ENCODE measurements around the gene SLC16A7. TPM values are rescaled to one million over a fixed set of nuclear protein-coding genes. Genes with fewer than 3 reads are reported as not detected.
"Not testable (repeated sequence)": the region's sequence is repeated elsewhere in the genome, so short reads cannot be mapped to it uniquely, and the experiment has no call there.

SLC16A7 gene
- 6.2 TPM for polyA plus RNA-seq (2013, experiment 1 of 2; ENCODE audit: insufficient read length)
- polyA plus RNA-seq (2013, experiment 2 of 2; ENCODE audit: insufficient read length) = 12.0 TPM

DNA sequence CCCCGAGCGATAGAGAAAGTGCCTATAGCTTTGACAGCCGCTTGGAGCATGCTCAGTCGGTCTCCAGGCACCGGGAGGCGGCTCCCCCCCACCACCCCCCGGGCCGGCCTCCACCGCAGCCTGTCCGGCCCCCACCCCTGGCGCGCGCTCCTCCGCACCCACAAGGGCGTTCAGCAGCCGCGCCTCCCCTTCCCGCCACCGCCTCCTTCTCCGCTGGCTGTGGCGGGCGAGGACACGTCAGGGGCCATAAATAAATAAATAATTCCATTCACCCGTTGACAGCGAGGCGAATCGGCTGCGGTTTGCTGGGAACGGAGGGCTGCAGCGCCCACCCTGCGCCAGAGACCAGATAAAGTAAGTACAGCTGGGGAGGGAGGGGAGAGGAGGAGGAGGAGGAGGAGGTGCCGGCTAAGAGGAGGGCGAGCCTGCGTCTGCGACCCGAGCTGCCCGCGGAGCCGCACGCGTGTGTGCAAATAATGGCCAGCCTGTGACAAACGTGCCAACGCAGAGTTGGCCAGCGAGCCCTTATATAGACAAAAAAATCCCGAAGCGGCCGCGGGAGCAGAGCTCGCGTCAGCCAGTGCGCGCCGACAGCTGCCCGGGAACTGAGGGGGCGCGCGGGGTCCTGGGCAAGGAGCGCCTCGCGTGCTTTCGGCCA is at the start of gene SLC16A7:
Gene SLC16A7 (plus strand): TSS at position 147 of the 658 bp plus-strand sequence. CDS start 108,773 bp downstream, outside the sequence.
- peak; percentile 92 for DNase-seq

DNA sequence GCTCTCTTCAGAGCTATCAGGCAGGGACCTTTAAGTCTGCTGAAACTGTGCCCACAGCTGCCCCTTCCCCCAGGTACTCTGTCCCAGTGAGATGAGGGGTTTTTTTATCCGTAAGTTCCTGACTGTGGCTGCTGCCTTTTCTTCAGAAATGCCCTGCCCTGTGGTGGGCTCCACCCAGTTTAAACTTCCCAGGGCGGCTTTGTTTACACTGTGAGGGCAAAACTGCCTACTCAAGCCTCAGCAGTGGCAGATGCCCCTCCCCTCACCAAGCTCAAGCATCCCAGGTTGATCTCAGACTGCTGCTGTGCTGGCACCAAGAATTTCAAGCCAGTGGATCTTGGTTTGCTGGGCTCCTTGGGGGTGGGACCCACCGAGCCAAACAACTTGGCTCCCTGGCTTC is 46.9 kb upstream of the SLC16A7 start:
- DNase-seq = no peak

DNA sequence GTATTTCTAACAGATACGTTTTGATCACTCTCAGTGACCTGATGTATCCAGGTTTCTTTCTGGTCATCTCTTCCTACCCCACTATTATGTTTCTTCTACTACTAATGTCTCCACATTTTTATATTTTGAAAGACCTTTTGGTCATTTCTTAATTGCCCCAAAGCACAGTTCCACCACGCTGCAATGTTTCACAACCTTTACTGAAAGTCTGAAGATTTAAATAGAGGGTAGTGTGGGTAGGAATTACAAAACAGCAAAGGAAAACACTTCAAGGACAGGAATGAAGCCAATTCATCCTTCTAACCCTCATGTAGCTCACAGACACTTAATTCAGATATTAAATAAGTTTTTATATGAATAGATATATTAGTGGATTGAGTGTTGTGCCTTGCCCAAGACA is 36.1 kb upstream of the SLC16A7 start:
- DNase-seq = no peak

- peak; percentile 15 for DNase-seq
Observed at GRCh38 chr12:59570145-59570544, 25.7 kb upstream of the SLC16A7 start.

DNA sequence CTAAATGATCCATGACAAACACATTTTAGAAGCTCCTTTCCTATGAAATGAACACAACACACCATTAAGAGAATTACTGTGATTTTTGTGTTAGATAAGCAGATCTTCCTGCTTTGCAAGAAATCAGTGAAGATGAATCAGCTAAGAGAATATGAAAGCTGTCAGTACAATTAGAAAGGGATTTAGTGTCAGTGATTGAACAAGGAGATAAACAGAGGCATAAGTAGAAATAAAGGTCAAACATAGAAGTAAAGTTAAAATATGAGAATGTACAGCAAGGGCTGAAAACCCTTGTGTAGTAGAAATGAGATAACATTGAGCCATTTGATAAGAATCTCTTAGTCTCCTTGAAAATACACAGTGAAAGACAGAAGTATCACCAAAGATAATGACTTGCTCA is 21.4 kb upstream of the SLC16A7 start:
- DNase-seq = no peak

DNA sequence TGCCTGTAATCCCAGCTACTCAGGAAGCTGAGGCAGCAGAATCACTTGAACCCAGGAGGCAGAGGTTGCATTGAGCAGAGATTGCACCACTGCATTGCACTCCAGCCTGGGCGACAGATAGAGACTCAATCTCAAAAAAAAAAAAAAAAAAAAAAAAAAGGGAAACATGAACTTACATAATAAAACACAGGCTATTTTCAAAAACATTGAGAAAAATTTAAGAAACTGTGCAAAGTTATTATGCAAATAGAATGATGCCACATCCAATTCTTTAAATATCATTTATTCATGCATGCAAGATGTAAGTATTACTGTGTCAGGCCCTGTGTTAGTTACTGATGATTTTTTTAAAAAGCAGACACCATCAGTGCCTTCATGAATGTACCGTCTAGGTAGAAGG is 20.0 kb upstream of the SLC16A7 start:
- no peak for DNase-seq

GRCh38 chr12:59578254-59578653 is 17.6 kb upstream of the SLC16A7 start:
- DNase-seq = no peak

GRCh38 chr12:59579631-59580030 is 16.2 kb upstream of the SLC16A7 start:
- DNase-seq = no peak

- no peak for DNase-seq
Observed at GRCh38 chr12:59580050-59580449, 15.8 kb upstream of the SLC16A7 start.

DNA sequence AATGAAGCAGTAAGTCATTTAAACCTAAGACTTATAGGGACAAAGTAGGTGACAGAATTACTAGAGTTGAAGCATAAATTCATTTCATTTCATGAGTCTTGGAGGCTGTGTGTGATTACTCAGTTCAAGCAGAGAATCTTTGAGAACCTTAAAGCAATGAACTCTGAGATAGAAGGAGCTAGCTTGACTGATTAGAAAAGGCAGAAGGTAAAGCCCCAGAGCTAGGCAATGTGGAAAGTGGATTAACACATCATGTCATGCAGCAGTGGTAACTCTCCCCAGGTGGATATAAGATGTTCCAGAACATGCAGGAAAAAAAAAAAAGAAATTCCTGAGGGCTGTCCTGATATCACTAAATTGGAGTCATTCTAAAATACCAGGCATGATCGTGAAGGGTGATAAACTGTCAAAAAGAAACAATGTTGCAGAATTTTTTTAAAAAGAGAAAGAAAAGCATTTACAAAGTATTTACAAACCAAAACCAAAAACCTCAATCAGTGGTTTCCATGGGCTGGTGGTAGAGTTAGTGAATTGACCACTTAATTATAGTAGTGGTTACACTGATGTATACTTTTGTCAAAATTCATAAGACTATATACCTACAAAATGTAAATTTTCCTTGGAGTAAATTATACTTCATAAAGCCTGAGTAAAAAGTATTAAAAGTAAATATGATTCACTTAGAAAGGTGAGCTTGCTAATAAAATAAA is 12.7 kb upstream of the SLC16A7 start:
- DNase-seq = no peak

GRCh38 chr12:59587710-59588109 is 8.1 kb upstream of the SLC16A7 start:
- DNase-seq = no peak

- peak; percentile 21 for DNase-seq
Observed at GRCh38 chr12:59593761-59594160, 2.1 kb upstream of the SLC16A7 start.

GRCh38 chr12:59594943-59595500 is 807 bp upstream of the SLC16A7 start:
- no peak for DNase-seq

DNA sequence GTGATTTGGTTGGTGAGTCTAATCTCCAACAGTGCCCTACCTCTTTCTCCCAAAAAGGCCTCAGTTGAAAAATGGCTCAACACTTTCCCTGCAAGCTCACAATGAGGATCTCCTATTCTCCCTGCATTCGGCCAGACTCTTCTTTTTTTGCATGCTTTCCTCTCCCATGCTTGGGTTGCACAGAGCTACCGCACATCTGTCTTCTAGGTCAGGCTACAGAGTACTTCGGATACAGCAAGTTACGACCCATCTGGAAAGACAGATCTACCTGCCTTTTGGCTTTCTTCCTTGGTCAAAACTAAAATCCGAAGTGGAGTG is 305 bp upstream of the SLC16A7 start:
- DNase-seq = no peak

GRCh38 chr12:59597385-59597781 is 1.6 kb downstream of the SLC16A7 start:
- peak; percentile 90 for DNase-seq

DNA sequence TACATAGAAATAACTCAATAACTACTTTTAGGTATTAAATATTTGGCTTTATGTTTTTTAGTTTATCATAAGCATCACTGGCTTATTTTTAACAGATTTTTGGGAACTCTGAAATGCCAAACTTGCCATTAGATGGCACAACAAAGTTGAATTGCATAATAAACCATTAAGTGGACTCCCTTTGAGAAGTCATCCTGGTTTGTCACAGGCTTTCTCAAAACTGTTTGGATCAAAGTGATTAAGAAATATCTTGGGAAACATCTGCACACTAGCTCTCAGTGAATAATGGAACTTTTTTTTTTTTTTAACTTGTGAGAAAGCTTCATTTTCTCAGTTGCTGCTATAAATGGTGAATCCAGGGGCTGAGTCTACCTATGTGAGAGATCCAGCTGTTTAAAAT is 4.3 kb downstream of the SLC16A7 start:
- DNase-seq = no peak

GRCh38 chr12:59603754-59604153 is 7.9 kb downstream of the SLC16A7 start:
- no peak for DNase-seq

- DNase-seq = not testable (repeated sequence)
Observed at GRCh38 chr12:59612823-59613434, 17.1 kb downstream of the SLC16A7 start.

DNA sequence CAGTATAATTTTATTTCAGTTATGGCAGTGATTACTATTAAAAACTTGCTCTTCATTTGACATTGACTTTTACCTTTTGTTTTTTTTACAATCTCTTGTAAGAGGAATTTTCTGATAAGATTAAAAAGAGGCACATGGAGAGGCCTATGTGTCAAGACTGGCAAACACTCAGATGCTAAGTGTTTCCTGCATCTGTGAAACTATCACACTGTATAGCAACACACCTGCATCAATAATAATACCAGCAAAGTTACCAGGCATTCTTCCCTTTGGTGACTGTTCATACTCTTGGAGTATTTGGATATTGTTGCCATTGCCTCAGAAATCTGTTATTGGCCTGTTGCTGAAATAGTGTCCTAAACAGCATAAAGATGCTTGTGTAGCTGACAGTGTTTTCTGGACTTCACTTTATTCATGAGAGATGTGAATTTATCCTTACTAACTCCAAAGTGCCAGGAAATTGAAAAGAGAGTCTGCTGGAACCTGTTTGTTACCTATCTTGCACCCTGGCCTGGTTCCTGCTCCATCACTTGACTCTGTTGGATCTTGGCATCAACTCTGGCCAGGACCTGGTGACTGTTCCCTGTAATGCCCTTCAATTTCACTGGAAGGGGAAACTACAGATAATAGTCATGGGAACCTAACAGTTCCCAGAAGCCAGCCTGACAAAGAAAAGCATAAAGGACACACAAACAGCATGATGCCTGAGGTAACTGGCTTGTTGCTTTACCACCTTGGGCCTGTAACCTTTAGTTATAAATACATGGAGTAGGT is 19.8 kb downstream of the SLC16A7 start:
- no peak for DNase-seq

DNA sequence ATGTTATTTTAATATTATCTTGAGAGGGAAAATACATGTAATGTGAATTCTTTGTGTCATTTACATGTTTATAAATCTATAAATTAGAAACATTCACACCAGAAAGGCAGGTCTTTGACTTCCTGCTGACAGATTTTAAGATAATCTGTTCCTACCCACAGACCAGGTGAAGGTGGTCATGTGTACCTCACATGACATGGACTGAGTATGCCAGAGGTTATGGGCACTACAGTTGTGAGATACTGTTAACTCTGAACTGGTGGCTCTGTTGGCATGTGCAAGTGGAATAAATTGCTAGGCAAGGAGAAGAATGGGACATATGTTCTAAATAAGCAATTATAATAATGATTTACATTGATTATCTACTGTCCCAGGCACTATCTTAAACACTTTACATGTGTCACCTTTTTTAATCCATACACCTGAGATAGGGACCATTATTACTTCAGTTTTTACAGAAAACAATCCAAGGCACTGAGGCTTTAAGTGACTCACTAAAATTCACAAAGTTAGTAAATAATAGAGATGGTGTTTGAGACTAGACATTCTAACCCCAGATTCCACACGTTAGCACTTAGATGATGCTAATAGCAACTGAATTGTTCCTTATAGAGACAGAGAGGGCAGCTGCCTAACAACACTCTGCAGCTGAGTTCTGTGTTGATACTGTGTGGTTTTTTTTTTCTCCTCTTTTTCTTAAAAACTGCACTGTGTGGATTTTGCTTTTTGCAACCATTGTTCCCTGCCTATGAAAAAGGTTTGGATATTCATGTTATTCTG is 23.8 kb downstream of the SLC16A7 start:
- no peak for DNase-seq

GRCh38 chr12:59620326-59620725 is 24.5 kb downstream of the SLC16A7 start:
- DNase-seq = no peak

Data from fibroblast of skin of back (primary cell).